Subcutaneous abdominal adipose tissue (tissue), 5 donors: ENCODE measurements around the gene FAHD2B.
"Not testable (repeated sequence)": the region's sequence is repeated elsewhere in the genome, so short reads cannot be mapped to it uniquely, and the experiment has no call there.

Experiments used
- H3K27ac ChIP-seq: one replicate; pipeline ENCODE4 v1.7.0; 2013; ENCODE audit warnings: low read depth, mild to moderate bottlenecking, inconsistent platforms, low read length, moderate library complexity
- H3K27me3 ChIP-seq, 5 donors: one replicate each; pipeline ENCODE4 v1.7.0; 2013; ENCODE audit warnings: low read length in 5 of 5, inconsistent platforms in 1 of 5; ENCODE audit not compliant: control insufficient read depth in 5 of 5, insufficient read depth in 4 of 5
- H3K36me3 ChIP-seq, 5 donors: one replicate each; pipeline ENCODE4 v1.7.0; 2013; ENCODE audit warnings: low read length in 5 of 5; ENCODE audit not compliant: control insufficient read depth in 5 of 5, insufficient read depth in 5 of 5
- H3K4me1 ChIP-seq, 5 donors: one replicate each; pipeline ENCODE4 v1.7.0; 2013; ENCODE audit warnings: low read length in 5 of 5, mild to moderate bottlenecking in 3 of 5, moderate library complexity in 1 of 5; ENCODE audit not compliant: control insufficient read depth in 5 of 5, insufficient read depth in 5 of 5
- H3K4me3 ChIP-seq, 5 donors: one replicate each; pipeline ENCODE4 v1.7.0; 2013; ENCODE audit warnings: low read length in 5 of 5, low read depth in 1 of 5
- H3K9ac ChIP-seq, 5 donors: one replicate each; pipeline ENCODE4 v1.7.0; 2013; ENCODE audit warnings: low read length in 5 of 5, mild to moderate bottlenecking in 4 of 5, moderate library complexity in 3 of 5
- H3K9me3 ChIP-seq, 5 donors: one replicate each; pipeline ENCODE4 v1.7.0; 2013; ENCODE audit warnings: low read length in 5 of 5; ENCODE audit not compliant: control insufficient read depth in 5 of 5
- donor health status: healthy.
- donor health status: healthy.
- donor health status: healthy.
- donor health status: healthy.
- donor health status: healthy.

The FAHD2B gene

GRCh38 chr2:97094772-97095611 lies at the start of gene FAHD2B:
Gene FAHD2B (minus strand): TSS chr2:97094882. CDS start chr2:97091706, 3,176 bp downstream.
- not testable (repeated sequence) for H3K27me3 ChIP-seq, H3K9me3 ChIP-seq, H3K36me3 ChIP-seq, H3K4me1 ChIP-seq, H3K27ac ChIP-seq
- Histone ChIP-seq H3K9ac (peak within 1 kb of the TSS in 1 of 5 donors; percentile 52), H3K4me3 (peak within 1 kb of the TSS; percentile 15 to 55 (median 32))

- H3K36me3 ChIP-seq = peaks cover 4 to 17% (median 12%) of the 10 kb centered on the region in 5 donors
- not testable (repeated sequence) for H3K4me3 ChIP-seq, H3K27ac ChIP-seq, H3K9me3 ChIP-seq, H3K9ac ChIP-seq, H3K27me3 ChIP-seq, H3K4me1 ChIP-seq
Observed at GRCh38 chr2:97144016-97144415, 49.3 kb upstream of the FAHD2B start.

GRCh38 chr2:97129090-97129489 lies 34.4 kb upstream of the FAHD2B start:
- H3K9me3 ChIP-seq, H3K4me3 ChIP-seq, H3K4me1 ChIP-seq, H3K27me3 ChIP-seq, H3K36me3 ChIP-seq, H3K9ac ChIP-seq, H3K27ac ChIP-seq: not testable (repeated sequence)

GRCh38 chr2:97113882-97114255 lies 19.2 kb upstream of the FAHD2B start:
- not testable (repeated sequence) for H3K36me3 ChIP-seq, H3K27me3 ChIP-seq, H3K9me3 ChIP-seq, H3K4me1 ChIP-seq
- Histone ChIP-seq H3K27ac (peak overlapping the region; percentile 50), H3K4me3 (peak overlapping the region; percentile 70 to 92 (median 76)), H3K9ac (peak overlapping the region in 4 of 5 donors; percentile 60 to 81 (median 72))

GRCh38 chr2:97113050-97113881 lies 18.6 kb upstream of the FAHD2B start, which contains the start of gene ANKRD36:
Gene ANKRD36 (plus strand): TSS chr2:97113153. CDS start chr2:97113740, 587 bp downstream.
- H3K4me1 ChIP-seq, H3K27me3 ChIP-seq, H3K36me3 ChIP-seq, H3K9me3 ChIP-seq: not testable (repeated sequence)
- H3K4me3 ChIP-seq = peak within 1 kb of the TSS; percentile 70 to 92 (median 76)
- H3K9ac ChIP-seq = peak within 1 kb of the TSS in 4 of 5 donors; percentile 60 to 81 (median 72)
- H3K27ac ChIP-seq = peak within 1 kb of the TSS; percentile 72

- Histone ChIP-seq H3K27ac (peak overlapping the region; percentile 72), H3K9ac (peak overlapping the region in 2 of 5 donors; percentile 58 to 77), H3K4me3 (peak overlapping the region; percentile 62 to 77 (median 72))
- not testable (repeated sequence) for H3K9me3 ChIP-seq, H3K36me3 ChIP-seq, H3K4me1 ChIP-seq, H3K27me3 ChIP-seq
Observed at GRCh38 chr2:97112320-97113049, 17.8 kb upstream of the FAHD2B start.

GRCh38 chr2:97111246-97111645 lies 16.6 kb upstream of the FAHD2B start:
- not testable (repeated sequence) for H3K27ac ChIP-seq, H3K4me1 ChIP-seq, H3K27me3 ChIP-seq, H3K36me3 ChIP-seq, H3K9me3 ChIP-seq, H3K4me3 ChIP-seq, H3K9ac ChIP-seq

- H3K27me3 ChIP-seq = not testable (repeated sequence)
Observed at GRCh38 chr2:97106878-97107277, 12.2 kb upstream of the FAHD2B start.

GRCh38 chr2:97098786-97099372 lies 4.2 kb upstream of the FAHD2B start:
- H3K4me1 ChIP-seq, H3K36me3 ChIP-seq, H3K9ac ChIP-seq, H3K27me3 ChIP-seq, H3K4me3 ChIP-seq, H3K27ac ChIP-seq, H3K9me3 ChIP-seq: not testable (repeated sequence)

More at GRCh38 chr2:97106878-97107277, 12.2 kb upstream of the FAHD2B start:
- not testable (repeated sequence) for H3K9me3 ChIP-seq, H3K9ac ChIP-seq, H3K4me3 ChIP-seq, H3K4me1 ChIP-seq, H3K27ac ChIP-seq, H3K36me3 ChIP-seq
